CD4-positive, alpha-beta T cell treated with Interferon gamma for 1 hour (primary cell): ENCODE data around the gene IL4I1.
"Not testable (repeated sequence)": the region's sequence is repeated elsewhere in the genome, so short reads cannot be mapped to it uniquely, and the experiment has no call there.

ENCODE experiments used
- DNase-seq: peaks from one replicate; pipeline ENCODE4 v3.0.0-alpha.2; 2020

Gene IL4I1

GRCh38 chr19:49896863-49897621 lies at the start of gene IL4I1:
IL4I1 (minus strand) TSS chr19:49896887; CDS start chr19:49896160, 727 bp downstream.
- peak; percentile 79 for DNase-seq

- no peak for DNase-seq
Measured at GRCh38 chr19:49946415-49946814, 49.7 kb upstream of the IL4I1 start.

- DNase-seq = not testable (repeated sequence)
Measured at GRCh38 chr19:49944567-49944966, 47.9 kb upstream of the IL4I1 start.

- DNase-seq = no peak
Measured at GRCh38 chr19:49940482-49940791, 43.8 kb upstream of the IL4I1 start.

GRCh38 chr19:49939721-49940481 lies 43.2 kb upstream of the IL4I1 start:
- DNase-seq = no peak

- DNase-seq = no peak
Measured at GRCh38 chr19:49938662-49939061, 42.0 kb upstream of the IL4I1 start.

GRCh38 chr19:49937750-49938381 lies 41.2 kb upstream of the IL4I1 start:
- DNase-seq = peak; percentile 65

- DNase-seq = no peak
Measured at GRCh38 chr19:49936549-49936948, 39.9 kb upstream of the IL4I1 start.

- no peak for DNase-seq
Measured at GRCh38 chr19:49933643-49934042, 37.0 kb upstream of the IL4I1 start.

- peak; percentile 52 for DNase-seq
Measured at GRCh38 chr19:49932731-49933131, 36.0 kb upstream of the IL4I1 start.

GRCh38 chr19:49932041-49932451 lies 35.4 kb upstream of the IL4I1 start:
- no peak for DNase-seq

- no peak for DNase-seq
Measured at GRCh38 chr19:49931293-49932040, 34.8 kb upstream of the IL4I1 start.

- peak; percentile 32 for DNase-seq
Measured at GRCh38 chr19:49930483-49931011, 33.9 kb upstream of the IL4I1 start.

- peak; percentile 97 for DNase-seq
Measured at GRCh38 chr19:49929611-49930482, 33.2 kb upstream of the IL4I1 start.

GRCh38 chr19:49929121-49929610 lies 32.5 kb upstream of the IL4I1 start, which contains the start of the genes ATF5 and NUP62:
ATF5 (plus strand) TSS chr19:49929205; CDS start chr19:49930851, 1,646 bp downstream.
NUP62 (minus strand) TSS chr19:49929504; CDS start chr19:49909807, 19,697 bp downstream.
- DNase-seq = peak; percentile 89

- DNase-seq = no peak
Measured at GRCh38 chr19:49927526-49928264, 31.0 kb upstream of the IL4I1 start.

GRCh38 chr19:49926515-49926914 lies 29.8 kb upstream of the IL4I1 start:
- no peak for DNase-seq

GRCh38 chr19:49925486-49925885 lies 28.8 kb upstream of the IL4I1 start:
- no peak for DNase-seq

- DNase-seq = not testable (repeated sequence)
Measured at GRCh38 chr19:49924881-49925210, 28.2 kb upstream of the IL4I1 start.

- no peak for DNase-seq
Measured at GRCh38 chr19:49924004-49924880, 27.6 kb upstream of the IL4I1 start.
